A549 (cell line): ENCODE data around the gene CDKN3. TPM values are rescaled to one million over a fixed set of nuclear protein-coding genes. Genes with fewer than 3 reads are reported as not detected.
A peak's percentile ranks its signal among the peaks of the same experiment; 100 is the strongest.
"Not testable (repeated sequence)": the region's sequence is repeated elsewhere in the genome, so short reads cannot be mapped to it uniquely, and the experiment has no call there.

ENCODE experiments used
- ATAC-seq, 2 experiments: fragments of 200-7000 bp in 1 of 2; fragments of >200 bp in 1 of 2; cut with Nextera tagmentation in 1 of 2; cut with Tn5 transposase in 1 of 2; 3 replicates each; pipeline versions ENCODE4 v1.8.0 to v1.9.1; 2018 to 2020; ENCODE audit warnings: mild to moderate bottlenecking in 1 of 2, moderate library complexity in 1 of 2
- CTCF ChIA-PET: fragments of 300-600 bp; sonication (Branson Sonifier 250); formaldehyde crosslinking; extraction: SDS; loops from one replicate; lab custom pipeline; 2021; ENCODE audit warnings: antibody characterized with exemption, inconsistent platforms; lab: Yijun Ruan, JAX
- POLR2A ChIA-PET: fragments of 350-600 bp; formaldehyde crosslinking; extraction: SDS; loops from one replicate; lab custom pipeline; 2021; ENCODE audit warnings: antibody characterized with exemption, inconsistent platforms; lab: Yijun Ruan, JAX
- DNase-seq, 2 experiments: peaks; one replicate each; pipeline versions ENCODE4 v3.0.0 to v3.0.0-alpha.2; 2011 to 2016; ENCODE audit warnings: low read depth in 1 of 2, low spot score in 1 of 2
- FAIRE-seq: peaks from 2 replicates; lab custom pipeline; 2011; peaks lifted over from hg19 to GRCh38; lab: Jason Lieb, UNC
- H3K27ac ChIP-seq, 2 experiments: fragments of >200 bp; sonication (Bioruptor Twin); formaldehyde crosslinking; 3 replicates each; pipeline ENCODE4 v1.5.1; 2016 to 2017
- H3K4me1 ChIP-seq: fragments of >200 bp; sonication (Bioruptor Twin); formaldehyde crosslinking; 3 replicates; pipeline ENCODE4 v1.6.1; 2016
- H3K4me2 ChIP-seq: fragments of >200 bp; sonication (Bioruptor Twin); formaldehyde crosslinking; 3 replicates; pipeline ENCODE4 v1.6.1; 2016
- H3K4me3 ChIP-seq: fragments of >200 bp; sonication (Bioruptor Twin); formaldehyde crosslinking; 3 replicates; pipeline ENCODE4 v1.5.1; 2016
- H3K9me3 ChIP-seq: fragments of >200 bp; sonication (Bioruptor Twin); formaldehyde crosslinking; 3 replicates; pipeline ENCODE4 v1.6.1; 2016
- CBX2 ChIP-seq: fragments of 200-600 bp; sonication (generic); IDR thresholded peaks from 2 replicates; pipeline ENCODE4 v1.6.1; 2016; ENCODE audit warnings: low read depth, mild to moderate bottlenecking, borderline replicate concordance
- EHMT2 ChIP-seq: fragments of 200-600 bp; sonication (generic); IDR thresholded peaks from 2 replicates; pipeline ENCODE4 v1.6.1; 2016; ENCODE audit warnings: antibody characterized with exemption, low read depth, mild to moderate bottlenecking, moderate library complexity
- EP300 ChIP-seq, 2 experiments: fragments of >200 bp; sonication (Bioruptor Twin); formaldehyde crosslinking; IDR thresholded peaks; 2 replicates in 1 of 2; 3 replicates in 1 of 2; pipeline ENCODE4 v1.6.1; 2016 to 2017
- FOSL2 ChIP-seq, 2 experiments: fragments of 450-650 bp in 1 of 2; fragments of >200 bp in 1 of 2; sonication (Bioruptor Twin) in 1 of 2; formaldehyde crosslinking; IDR thresholded peaks; 2 replicates each; pipeline versions ENCODE4 v1.5.0 to v1.6.1; 2016 to 2020; ENCODE audit warnings: mild to moderate bottlenecking in 1 of 2, moderate library complexity in 1 of 2
- HOXB13 ChIP-seq: fragments of 250-450 bp; sonication (Bioruptor Pico); IDR thresholded peaks from 2 replicates; pipeline ENCODE4 v1.5.0; 2020; ENCODE audit warnings: low read depth, mild to moderate bottlenecking, moderate library complexity
- KDM1A ChIP-seq: fragments of 200-600 bp; sonication (generic); IDR thresholded peaks from 2 replicates; pipeline ENCODE4 v1.6.1; 2016; ENCODE audit warnings: low read depth, mild to moderate bottlenecking
- NPAS2 ChIP-seq: fragments of 250-450 bp; sonication (Bioruptor Pico); IDR thresholded peaks from 2 replicates; pipeline ENCODE4 v1.8.0; 2022; ENCODE audit warnings: mild to moderate bottlenecking, moderate library complexity, borderline replicate concordance
- PHF8 ChIP-seq: fragments of 200-600 bp; sonication (generic); IDR thresholded peaks from 2 replicates; pipeline ENCODE4 v1.6.1; 2016; ENCODE audit warnings: low read depth, mild to moderate bottlenecking, antibody characterized with exemption, moderate library complexity, borderline replicate concordance
- POLR2AphosphoS2 ChIP-seq: conservative IDR thresholded peaks from 2 replicates; pipeline ENCODE4 v1.6.1; 2012; ENCODE audit warnings: low read length, improper control_type of control experiment, inconsistent platforms
- RAD21 ChIP-seq, 2 experiments: fragments of >200 bp in 1 of 2; sonication (Bioruptor Twin) in 1 of 2; formaldehyde crosslinking in 1 of 2; IDR thresholded peaks in 1 of 2; conservative IDR thresholded peaks in 1 of 2; 2 replicates in 1 of 2; 3 replicates in 1 of 2; pipeline ENCODE4 v1.6.1; 2012 to 2018; ENCODE audit warnings: inconsistent platforms in 1 of 2
- RARB ChIP-seq: fragments of 250-450 bp; sonication (Bioruptor Pico); IDR thresholded peaks from 2 replicates; pipeline ENCODE4 v1.8.0; 2021; ENCODE audit warnings: mild to moderate bottlenecking, moderate library complexity
- RNF2 ChIP-seq: fragments of 200-600 bp; sonication (generic); IDR thresholded peaks from 2 replicates; pipeline ENCODE4 v1.6.1; 2016; ENCODE audit warnings: low read depth, mild to moderate bottlenecking, antibody characterized with exemption, moderate library complexity, borderline replicate concordance
- SREBF2 ChIP-seq: fragments of 450-650 bp; IDR thresholded peaks from 2 replicates; pipeline ENCODE4 v1.6.1; 2014; ENCODE audit warnings: mild to moderate bottlenecking, moderate library complexity
- WGBS: methylation state at CpG from one replicate; pipeline ENCODE4 v1.1.6; 2017; ENCODE audit errors: missing lambda C conversion rate; 5-methylcytosine and 5-hydroxymethylcytosine counted together
- polyA plus RNA-seq, 4 experiments: library from polyadenylated mRNA; depleted of rRNA in 3 of 4; stranded (reverse); fragments of >200 nt; fragmentation: RNase III in 1 of 4; extraction: RNeasy Plus Mini Kit Qiagen cat#74134 plus additional on column Dnase treatment in 1 of 4; gene quantifications; 2 replicates in 3 of 4; 3 replicates in 1 of 4; pipeline ENCODE4 v1.2.3, GENCODE V29; 2011 to 2017
- TF ChIP-seq, protein P1 (sequence below): fragments of >200 bp; sonication (Bioruptor Twin); formaldehyde crosslinking; IDR thresholded peaks from 2 replicates; pipeline ENCODE4 v1.6.1; 2016
- TF ChIP-seq, protein P2 (sequence below): fragments of 200-600 bp; sonication (generic); IDR thresholded peaks from 2 replicates; pipeline ENCODE4 v1.6.1; 2016; ENCODE audit warnings: antibody characterized with exemption, mild to moderate bottlenecking, moderate library complexity
- TF ChIP-seq, protein P3 (sequence below): fragments of >200 bp; sonication (Bioruptor Twin); formaldehyde crosslinking; IDR thresholded peaks from 3 replicates; pipeline ENCODE4 v1.6.1; 2016
- TF ChIP-seq, protein P4 (sequence below): IDR thresholded peaks from 2 replicates; pipeline ENCODE4 v1.6.1; 2012
- TF ChIP-seq, protein P5 (sequence below): IDR thresholded peaks from 2 replicates; pipeline ENCODE4 v1.6.1; 2012

The CDKN3 gene
- polyA plus RNA-seq, 2 of the 4 experiments (the other 2 are of a cell fraction) = 67.4 to 154 TPM

DNA sequence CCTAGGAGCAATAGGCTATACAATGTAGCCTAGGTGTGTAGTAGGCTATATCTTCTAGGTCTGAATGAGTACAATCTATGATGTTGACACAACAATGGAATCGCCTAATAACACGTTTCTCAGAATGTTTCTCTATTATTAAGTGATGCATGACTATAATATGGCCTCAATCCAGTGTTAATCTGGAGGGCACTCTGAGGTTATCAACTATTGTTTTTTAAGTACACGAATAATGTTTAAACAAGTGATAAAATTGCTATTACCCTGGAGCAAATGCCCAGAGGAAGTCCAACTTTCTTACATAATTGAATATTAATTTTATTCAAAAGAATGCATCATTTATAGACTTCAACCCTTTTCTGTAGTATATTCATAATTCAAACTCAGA, 60.8 kb downstream of the CDKN3 start:
- WGBS = 38% methylated on average over 3 of the region's 3 CpGs
- FAIRE-seq = peak; percentile 28
- no peak for TF ChIP-seq KDM1A
- no peak for TF ChIP-seq RAD21 (conservative IDR thresholded peaks at IDR 0.05 in 1 of 2, IDR thresholded peaks at IDR 0.05 in 1 of 2)
- TF ChIP-seq RARB (CRISPR knock-in tag) = no peak
- no peak for TF ChIP-seq PHF8
- TF ChIP-seq, protein P1, sequence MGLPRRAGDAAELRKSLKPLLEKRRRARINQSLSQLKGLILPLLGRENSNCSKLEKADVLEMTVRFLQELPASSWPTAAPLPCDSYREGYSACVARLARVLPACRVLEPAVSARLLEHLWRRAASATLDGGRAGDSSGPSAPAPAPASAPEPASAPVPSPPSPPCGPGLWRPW = no peak
- no peak for TF ChIP-seq EHMT2
- no peak for TF ChIP-seq CBX2
- TF ChIP-seq POLR2AphosphoS2 = no peak
- TF ChIP-seq, protein P2, sequence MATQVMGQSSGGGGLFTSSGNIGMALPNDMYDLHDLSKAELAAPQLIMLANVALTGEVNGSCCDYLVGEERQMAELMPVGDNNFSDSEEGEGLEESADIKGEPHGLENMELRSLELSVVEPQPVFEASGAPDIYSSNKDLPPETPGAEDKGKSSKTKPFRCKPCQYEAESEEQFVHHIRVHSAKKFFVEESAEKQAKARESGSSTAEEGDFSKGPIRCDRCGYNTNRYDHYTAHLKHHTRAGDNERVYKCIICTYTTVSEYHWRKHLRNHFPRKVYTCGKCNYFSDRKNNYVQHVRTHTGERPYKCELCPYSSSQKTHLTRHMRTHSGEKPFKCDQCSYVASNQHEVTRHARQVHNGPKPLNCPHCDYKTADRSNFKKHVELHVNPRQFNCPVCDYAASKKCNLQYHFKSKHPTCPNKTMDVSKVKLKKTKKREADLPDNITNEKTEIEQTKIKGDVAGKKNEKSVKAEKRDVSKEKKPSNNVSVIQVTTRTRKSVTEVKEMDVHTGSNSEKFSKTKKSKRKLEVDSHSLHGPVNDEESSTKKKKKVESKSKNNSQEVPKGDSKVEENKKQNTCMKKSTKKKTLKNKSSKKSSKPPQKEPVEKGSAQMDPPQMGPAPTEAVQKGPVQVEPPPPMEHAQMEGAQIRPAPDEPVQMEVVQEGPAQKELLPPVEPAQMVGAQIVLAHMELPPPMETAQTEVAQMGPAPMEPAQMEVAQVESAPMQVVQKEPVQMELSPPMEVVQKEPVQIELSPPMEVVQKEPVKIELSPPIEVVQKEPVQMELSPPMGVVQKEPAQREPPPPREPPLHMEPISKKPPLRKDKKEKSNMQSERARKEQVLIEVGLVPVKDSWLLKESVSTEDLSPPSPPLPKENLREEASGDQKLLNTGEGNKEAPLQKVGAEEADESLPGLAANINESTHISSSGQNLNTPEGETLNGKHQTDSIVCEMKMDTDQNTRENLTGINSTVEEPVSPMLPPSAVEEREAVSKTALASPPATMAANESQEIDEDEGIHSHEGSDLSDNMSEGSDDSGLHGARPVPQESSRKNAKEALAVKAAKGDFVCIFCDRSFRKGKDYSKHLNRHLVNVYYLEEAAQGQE = no peak
- TF ChIP-seq, protein P3, sequence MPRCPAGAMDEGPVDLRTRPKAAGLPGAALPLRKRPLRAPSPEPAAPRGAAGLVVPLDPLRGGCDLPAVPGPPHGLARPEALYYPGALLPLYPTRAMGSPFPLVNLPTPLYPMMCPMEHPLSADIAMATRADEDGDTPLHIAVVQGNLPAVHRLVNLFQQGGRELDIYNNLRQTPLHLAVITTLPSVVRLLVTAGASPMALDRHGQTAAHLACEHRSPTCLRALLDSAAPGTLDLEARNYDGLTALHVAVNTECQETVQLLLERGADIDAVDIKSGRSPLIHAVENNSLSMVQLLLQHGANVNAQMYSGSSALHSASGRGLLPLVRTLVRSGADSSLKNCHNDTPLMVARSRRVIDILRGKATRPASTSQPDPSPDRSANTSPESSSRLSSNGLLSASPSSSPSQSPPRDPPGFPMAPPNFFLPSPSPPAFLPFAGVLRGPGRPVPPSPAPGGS = no peak
- TF ChIP-seq SREBF2 = no peak
- TF ChIP-seq FOSL2 (IDR thresholded peaks at IDR 0.05) = no peak
- TF ChIP-seq FOSL2 (CRISPR knock-in tag; IDR thresholded peaks at IDR 0.05) = no peak
- TF ChIP-seq, protein P4, sequence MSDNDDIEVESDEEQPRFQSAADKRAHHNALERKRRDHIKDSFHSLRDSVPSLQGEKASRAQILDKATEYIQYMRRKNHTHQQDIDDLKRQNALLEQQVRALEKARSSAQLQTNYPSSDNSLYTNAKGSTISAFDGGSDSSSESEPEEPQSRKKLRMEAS = no peak
- TF ChIP-seq, protein P5, sequence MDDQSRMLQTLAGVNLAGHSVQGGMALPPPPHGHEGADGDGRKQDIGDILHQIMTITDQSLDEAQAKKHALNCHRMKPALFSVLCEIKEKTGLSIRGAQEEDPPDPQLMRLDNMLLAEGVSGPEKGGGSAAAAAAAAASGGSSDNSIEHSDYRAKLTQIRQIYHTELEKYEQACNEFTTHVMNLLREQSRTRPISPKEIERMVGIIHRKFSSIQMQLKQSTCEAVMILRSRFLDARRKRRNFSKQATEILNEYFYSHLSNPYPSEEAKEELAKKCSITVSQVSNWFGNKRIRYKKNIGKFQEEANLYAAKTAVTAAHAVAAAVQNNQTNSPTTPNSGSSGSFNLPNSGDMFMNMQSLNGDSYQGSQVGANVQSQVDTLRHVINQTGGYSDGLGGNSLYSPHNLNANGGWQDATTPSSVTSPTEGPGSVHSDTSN = no peak
- no peak for TF ChIP-seq RNF2
- POLR2A ChIA-PET = no interaction called here
- no peak for ATAC-seq
- Histone ChIP-seq H3K27ac (no peak overlapping the region), H3K4me3 (no peak overlapping the region), H3K4me1 (no peaks in the 10 kb centered on the region), H3K4me2 (no peak overlapping the region), H3K9me3 (peaks cover 9% of the 10 kb centered on the region)
- CTCF ChIA-PET = interaction anchor here (1.2 to 1.7 kb wide), 3 partner anchors 8 to 31 kb away, joined by 4 to 5 read pairs (median 5); no protein-coding TSS in a partner anchor
- no peak for DNase-seq

DNA sequence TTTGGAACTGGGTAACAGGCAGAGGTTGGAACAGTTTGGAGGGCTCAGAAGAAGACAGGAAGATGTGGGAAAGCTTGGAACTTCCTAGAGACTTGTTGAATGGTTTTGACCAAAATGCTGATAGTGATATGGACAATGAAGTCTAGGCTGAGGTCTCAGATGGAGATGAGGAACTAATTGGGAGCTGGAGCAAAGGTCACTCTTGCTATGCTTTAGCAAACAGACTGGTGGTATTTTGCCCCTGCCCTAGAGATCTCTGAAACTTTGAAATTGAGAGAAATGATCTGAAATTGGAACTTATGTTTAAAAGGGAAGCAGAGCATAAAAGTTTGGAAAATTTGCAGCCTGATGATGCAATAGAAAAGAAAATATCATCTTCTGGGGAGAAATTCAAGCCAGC, 61.7 kb downstream of the CDKN3 start:
- H3K4me2 ChIP-seq, H3K4me3 ChIP-seq, H3K9me3 ChIP-seq, FAIRE-seq, DNase-seq, H3K27ac ChIP-seq, ATAC-seq, H3K4me1 ChIP-seq, POLR2A ChIA-PET: not testable (repeated sequence)
- CTCF ChIA-PET = interaction anchor here (0.8 kb wide), 2 partner anchors 9 to 17 kb away, joined by 3 read pairs; no protein-coding TSS in a partner anchor

DNA sequence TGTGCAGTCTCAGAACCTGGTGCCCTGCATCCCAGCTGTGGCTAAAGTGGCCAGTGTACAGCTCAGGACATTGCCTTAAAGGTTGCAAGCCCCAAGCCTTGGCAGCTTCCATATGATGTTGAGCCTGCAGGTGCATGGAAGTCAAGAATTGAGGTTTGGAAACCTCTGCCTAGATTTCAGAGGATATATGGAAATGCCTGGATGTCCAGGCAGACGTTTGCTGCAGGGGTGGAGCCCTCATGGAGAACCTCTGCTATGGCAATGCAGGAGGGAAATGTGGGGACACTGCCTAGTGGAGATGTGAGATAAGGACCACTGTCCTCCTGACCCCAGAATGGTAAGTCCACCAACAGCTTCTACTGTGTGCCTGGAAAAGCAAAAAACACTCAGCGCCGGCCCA, 62.3 kb downstream of the CDKN3 start:
- FAIRE-seq (no peak), DNase-seq (no peak), ATAC-seq (no peak)
- no peak overlapping the region for H3K27ac ChIP-seq
- ChIA-PET CTCF (interaction anchor here (0.8 kb wide), 2 partner anchors 10 to 17 kb away, joined by 3 read pairs; no protein-coding TSS in a partner anchor), POLR2A (no interaction called here)
- H3K4me2 ChIP-seq = no peak overlapping the region
- no peak for TF ChIP-seq EP300 (IDR thresholded peaks at IDR 0.05)
- no peak for TF ChIP-seq HOXB13
- TF ChIP-seq NPAS2 (CRISPR knock-in tag) = no peak
- peaks cover 9% of the 10 kb centered on the region for H3K9me3 ChIP-seq
- no peak overlapping the region for H3K4me3 ChIP-seq
- WGBS = 69% methylated on average over 3 of the region's 3 CpGs
- no peaks in the 10 kb centered on the region for H3K4me1 ChIP-seq
